Neutrophil (primary cell): ENCODE measurements around the gene LAMC3.

Source experiments
- H3K27ac ChIP-seq: fragments of 200-600 bp; sonication (generic); 2 replicates; pipeline ENCODE4 v1.5.1; 2016; ENCODE audit warnings: mild to moderate bottlenecking, moderate library complexity
- H3K27me3 ChIP-seq: fragments of 200-600 bp; sonication (generic); 2 replicates; pipeline ENCODE4 v1.6.0; 2016; ENCODE audit warnings: mild to moderate bottlenecking
- H3K36me3 ChIP-seq: fragments of 200-600 bp; sonication (generic); 2 replicates; pipeline ENCODE4 v1.5.1; 2017
- H3K4me1 ChIP-seq, 2 experiments: fragments of 200-600 bp in 1 of 2; sonication (generic) in 1 of 2; 1 replicate in 1 of 2; 2 replicates in 1 of 2; pipeline versions ENCODE4 v1.5.1 to v1.6.1; 2013 to 2016; ENCODE audit warnings: low read depth in 1 of 2, low read length in 1 of 2, mild to moderate bottlenecking in 1 of 2, moderate library complexity in 1 of 2; ENCODE audit not compliant: control insufficient read depth in 1 of 2, insufficient read depth in 1 of 2
- H3K4me3 ChIP-seq, 2 experiments: fragments of 200-600 bp in 1 of 2; sonication (generic) in 1 of 2; 1 replicate in 1 of 2; 2 replicates in 1 of 2; pipeline ENCODE4 v1.5.1; 2013 to 2016; ENCODE audit warnings: low read depth in 1 of 2, low read length in 1 of 2, mild to moderate bottlenecking in 1 of 2, moderate library complexity in 1 of 2
- H3K9me3 ChIP-seq: fragments of 200-600 bp; sonication (generic); 2 replicates; pipeline ENCODE4 v1.5.1; 2016
- TF ChIP-seq, protein P1 (sequence below): fragments of 200-600 bp; sonication (generic); IDR thresholded peaks from 2 replicates; pipeline ENCODE4 v1.5.1; 2016; ENCODE audit warnings: antibody characterized with exemption

The LAMC3 gene

DNA sequence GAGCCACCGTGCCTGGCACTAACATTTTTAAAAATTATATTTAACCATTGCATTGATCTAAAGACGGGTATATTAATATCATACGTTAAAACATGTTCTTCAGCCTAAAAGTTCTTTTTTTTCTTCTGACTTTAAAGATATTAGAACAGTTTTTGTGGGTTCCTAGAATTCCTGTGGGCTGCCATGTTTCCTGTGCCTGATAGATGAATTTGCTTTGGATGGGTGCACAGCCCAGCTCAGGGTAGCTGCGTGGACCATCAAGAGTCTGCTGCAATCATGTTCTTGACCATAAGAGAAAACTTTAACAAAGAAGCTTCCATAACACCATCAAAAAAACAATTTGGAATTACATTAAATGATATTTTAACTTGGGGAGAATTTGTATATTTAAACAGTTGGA, 2.4 kb upstream of the LAMC3 start:
- no peaks in the 10 kb centered on the region for H3K4me1 ChIP-seq
- H3K9me3 ChIP-seq: no peaks in the 10 kb centered on the region
- no peaks in the 10 kb centered on the region for H3K36me3 ChIP-seq
- TF ChIP-seq, protein P1, sequence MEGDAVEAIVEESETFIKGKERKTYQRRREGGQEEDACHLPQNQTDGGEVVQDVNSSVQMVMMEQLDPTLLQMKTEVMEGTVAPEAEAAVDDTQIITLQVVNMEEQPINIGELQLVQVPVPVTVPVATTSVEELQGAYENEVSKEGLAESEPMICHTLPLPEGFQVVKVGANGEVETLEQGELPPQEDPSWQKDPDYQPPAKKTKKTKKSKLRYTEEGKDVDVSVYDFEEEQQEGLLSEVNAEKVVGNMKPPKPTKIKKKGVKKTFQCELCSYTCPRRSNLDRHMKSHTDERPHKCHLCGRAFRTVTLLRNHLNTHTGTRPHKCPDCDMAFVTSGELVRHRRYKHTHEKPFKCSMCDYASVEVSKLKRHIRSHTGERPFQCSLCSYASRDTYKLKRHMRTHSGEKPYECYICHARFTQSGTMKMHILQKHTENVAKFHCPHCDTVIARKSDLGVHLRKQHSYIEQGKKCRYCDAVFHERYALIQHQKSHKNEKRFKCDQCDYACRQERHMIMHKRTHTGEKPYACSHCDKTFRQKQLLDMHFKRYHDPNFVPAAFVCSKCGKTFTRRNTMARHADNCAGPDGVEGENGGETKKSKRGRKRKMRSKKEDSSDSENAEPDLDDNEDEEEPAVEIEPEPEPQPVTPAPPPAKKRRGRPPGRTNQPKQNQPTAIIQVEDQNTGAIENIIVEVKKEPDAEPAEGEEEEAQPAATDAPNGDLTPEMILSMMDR: no peak
- no peak overlapping the region for H3K4me3 ChIP-seq
- H3K27ac ChIP-seq: no peak overlapping the region
- peaks cover 56% of the 10 kb centered on the region for H3K27me3 ChIP-seq

DNA sequence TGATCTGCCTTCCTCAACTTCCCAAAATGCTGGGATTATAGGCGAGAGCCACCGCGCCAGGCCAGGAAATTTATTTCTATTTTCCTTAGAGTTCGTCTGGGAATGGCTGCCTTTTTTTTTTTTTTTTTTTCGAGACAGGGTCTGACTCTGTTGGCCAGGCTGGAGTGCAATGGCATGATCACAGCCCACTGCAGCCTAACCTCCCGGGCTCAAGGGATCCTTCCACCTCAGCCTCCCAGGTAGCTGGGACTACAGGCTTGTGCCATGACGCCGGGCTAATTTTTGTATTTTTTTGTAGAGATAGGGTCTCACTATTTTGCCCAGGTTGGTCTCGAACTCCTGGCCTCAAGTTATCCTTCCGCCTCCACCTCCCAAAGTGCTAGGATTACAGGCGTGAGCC, 888 bp upstream of the LAMC3 start:
- TF ChIP-seq, protein P1: no peak
- H3K27me3 ChIP-seq: peaks cover 69% of the 10 kb centered on the region
- no peaks in the 10 kb centered on the region for H3K36me3 ChIP-seq
- no peak overlapping the region for H3K4me3 ChIP-seq
- H3K4me1 ChIP-seq: no peaks in the 10 kb centered on the region
- no peaks in the 10 kb centered on the region for H3K9me3 ChIP-seq
- no peak overlapping the region for H3K27ac ChIP-seq

DNA sequence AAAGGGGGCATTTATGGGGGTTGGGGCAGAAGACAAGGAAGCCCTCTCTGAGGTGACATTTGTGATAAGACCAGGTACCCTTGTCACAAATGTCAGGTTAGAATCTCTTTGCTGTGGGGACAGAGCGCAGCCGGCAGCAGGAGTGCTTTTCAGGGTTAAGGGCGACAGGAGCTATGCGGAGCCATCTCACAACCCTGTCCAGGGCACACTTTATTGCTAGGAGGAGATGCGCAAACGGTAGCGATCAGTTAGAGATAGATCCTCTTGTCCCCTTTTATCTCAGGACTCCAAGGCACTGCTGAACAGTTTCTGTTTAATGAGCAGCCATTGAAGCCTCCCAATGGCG, 438 bp upstream of the LAMC3 start:
- peaks cover 69% of the 10 kb centered on the region for H3K27me3 ChIP-seq
- no peak overlapping the region for H3K4me3 ChIP-seq
- TF ChIP-seq, protein P1: no peak

DNA sequence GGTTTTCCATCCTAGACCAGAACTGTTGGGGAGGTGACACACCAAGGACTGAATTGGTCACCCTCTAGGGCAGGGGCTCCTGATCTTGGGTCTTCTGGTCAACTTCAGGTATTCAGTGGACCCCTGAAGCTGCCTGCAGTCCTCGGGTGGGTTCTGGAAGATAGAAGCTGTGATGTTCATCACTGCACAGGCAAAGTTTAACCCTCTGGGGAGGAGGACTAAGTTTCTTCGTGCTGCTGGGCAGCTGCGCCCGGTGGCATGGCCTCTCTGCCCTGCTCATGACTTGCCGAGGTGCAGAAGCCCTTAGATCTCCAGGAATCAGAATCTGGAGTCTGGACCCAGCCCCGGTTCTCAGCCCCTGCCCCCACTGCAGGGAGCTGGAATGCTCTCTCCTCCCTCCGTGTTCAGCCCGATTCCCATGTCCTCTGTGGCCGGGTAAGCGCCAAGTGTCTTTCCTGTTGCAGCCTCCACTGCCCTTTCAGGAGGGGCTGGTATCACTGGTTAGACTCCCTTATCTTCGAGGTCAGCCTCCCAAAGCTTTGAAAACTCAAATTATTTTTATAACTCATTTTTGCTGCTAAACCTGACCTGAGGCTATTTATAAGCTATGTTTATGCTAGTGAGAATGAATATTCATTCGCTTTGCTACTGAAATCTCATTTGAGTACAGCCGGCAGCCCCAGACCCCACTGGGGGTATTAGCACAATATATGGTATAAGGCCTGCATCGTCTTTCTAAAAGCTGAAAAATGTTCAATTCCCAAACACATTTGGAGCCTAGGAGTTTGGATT, 1.7 kb downstream of the LAMC3 start:
- Histone ChIP-seq H3K27me3 (peaks cover 69% of the 10 kb centered on the region), H3K36me3 (no peaks in the 10 kb centered on the region), H3K9me3 (no peaks in the 10 kb centered on the region), H3K27ac (no peak overlapping the region), H3K4me1 (no peaks in the 10 kb centered on the region), H3K4me3 (no peak overlapping the region)
- TF ChIP-seq, protein P1: no peak

More for the DNA sequence above, 438 bp upstream of the LAMC3 start:
- Histone ChIP-seq H3K9me3 (no peaks in the 10 kb centered on the region), H3K36me3 (no peaks in the 10 kb centered on the region), H3K27ac (no peak overlapping the region), H3K4me1 (no peaks in the 10 kb centered on the region)

GRCh38 chr9:131011274-131012022, 2.5 kb downstream of the LAMC3 start:
- TF ChIP-seq, protein P1: no peak

More at GRCh38 chr9:131011274-131012022, 2.5 kb downstream of the LAMC3 start:
- no peak overlapping the region for H3K27ac ChIP-seq
- H3K4me1 ChIP-seq: no peaks in the 10 kb centered on the region
- H3K27me3 ChIP-seq: peaks cover 67% of the 10 kb centered on the region
- no peak overlapping the region for H3K4me3 ChIP-seq
- no peaks in the 10 kb centered on the region for H3K9me3 ChIP-seq
- H3K36me3 ChIP-seq: no peaks in the 10 kb centered on the region
